ENCODE results near the gene PODXL2. TPM values are rescaled to one million over a fixed set of nuclear protein-coding genes. Genes with fewer than 3 reads are reported as not detected.

The PODXL2 gene
- total and polyA plus RNA-seq, 2 experiments from 2014 or later, result 18.4 to 57.6 TPM

- Histone ChIP-seq H3K4me1 (ENCODE audit: insufficient read depth) (no peaks in the 10 kb centered on the region), H3K4me3 (no peak overlapping the region), H4K20me1 (replicated peaks; ENCODE audit: insufficient read depth) (0 out of 2 replicates have a peak, but pooled peaks cover 7% of the 10 kb centered on the region), H2AFZ (no peak overlapping the region), H3K27ac (ENCODE audit: low read depth) (no peak overlapping the region), H3K4me2 (no peak overlapping the region), H3K36me3 (ENCODE audit: insufficient read depth) (peaks cover 23% of the 10 kb centered on the region), H3K27me3 (ENCODE audit: insufficient read depth) (peaks cover 31% of the 10 kb centered on the region), H3K79me2 (replicated peaks; ENCODE audit: insufficient read depth) (no peaks in the 10 kb centered on the region), H3F3A (replicated peaks; ENCODE audit: low read depth) (peaks cover 5% of the 10 kb centered on the region; the same call in 1 of the 2 replicates), H3K9me2 (ENCODE audit: insufficient read depth) (no peaks in the 10 kb centered on the region)
- ATAC-seq (no peak), DNase-seq (ENCODE audit: low spot score) (no peak)
- Mint-ChIP-seq H3K4me3 (no peak overlapping the region), H3K27me3 (ENCODE audit: insufficient read depth, low read depth, poor library complexity) (peaks cover 16% of the 10 kb centered on the region), H3K27ac (no peak overlapping the region), H3K4me1 (no peaks in the 10 kb centered on the region; the same call in 2 of the 3 replicates), H3K36me3 (ENCODE audit: low read depth) (peaks cover 45% of the 10 kb centered on the region), H3K9me3 (peaks cover 6% of the 10 kb centered on the region)
- TF ChIP-seq EZH2 (IDR thresholded peaks at IDR 0.05; ENCODE audit: low read depth, unreplicated experiment) (no peak), REST (IDR thresholded peaks at IDR 0.05; ENCODE audit: unreplicated experiment) (no peak), ZNF114 (CRISPR knock-in tag; IDR thresholded peaks at IDR 0.05) (no peak), JUNB (IDR thresholded peaks at IDR 0.05; ENCODE audit: unreplicated experiment) (no peak), ZNF331 (CRISPR knock-in tag; IDR thresholded peaks at IDR 0.05; ENCODE audit: low read depth) (no peak), NANOG (IDR thresholded peaks at IDR 0.05; ENCODE audit: borderline replicate concordance) (no peak), ETS1 (IDR thresholded peaks at IDR 0.05) (no peak)
Measured at GRCh38 chr3:127624063-127624462, 4.9 kb upstream of the PODXL2 start.

GRCh38 chr3:127625821-127626220, 3.2 kb upstream of the PODXL2 start:
- H3K9me3 Mint-ChIP-seq, result peaks cover 6% of the 10 kb centered on the region
- Histone ChIP-seq H3F3A (replicated peaks; ENCODE audit: low read depth) (peaks cover 5% of the 10 kb centered on the region; the same call in 1 of the 2 replicates), H4K20me1 (replicated peaks; ENCODE audit: insufficient read depth) (0 out of 2 replicates have a peak, but pooled peaks cover 2% of the 10 kb centered on the region), H2AFZ (no peak overlapping the region), H3K79me2 (replicated peaks; ENCODE audit: insufficient read depth) (no peaks in the 10 kb centered on the region), H3K4me2 (no peak overlapping the region), H3K36me3 (ENCODE audit: insufficient read depth) (peaks cover 13% of the 10 kb centered on the region), H3K27me3 (ENCODE audit: insufficient read depth) (peaks cover 41% of the 10 kb centered on the region), H3K9me2 (ENCODE audit: insufficient read depth) (no peaks in the 10 kb centered on the region), H3K27ac (ENCODE audit: low read depth) (no peak overlapping the region), H3K4me1 (ENCODE audit: insufficient read depth) (no peaks in the 10 kb centered on the region), H3K4me3 (no peak overlapping the region)
- TF ChIP-seq EZH2 (IDR thresholded peaks at IDR 0.05; ENCODE audit: low read depth, unreplicated experiment), result no peak
- no peak for TF ChIP-seq EZH2phosphoT487 (IDR thresholded peaks at IDR 0.05; ENCODE audit: unreplicated experiment)
- peaks cover 29% of the 10 kb centered on the region for H3K36me3 Mint-ChIP-seq (ENCODE audit: low read depth)
- peaks cover 9% of the 10 kb centered on the region for H3K4me1 Mint-ChIP-seq
- H3K27me3 Mint-ChIP-seq (ENCODE audit: insufficient read depth, low read depth, poor library complexity), result peaks cover 26% of the 10 kb centered on the region
- ATAC-seq (no peak), DNase-seq (ENCODE audit: low spot score) (no peak)
- no peak overlapping the region for H3K4me3 Mint-ChIP-seq
- H3K27ac Mint-ChIP-seq, result no peak overlapping the region
